Transverse colon (tissue), 3 donors: ENCODE measurements around the gene HOXA10.

Experiments
- CTCF ChIP-seq, 5 experiments: fragments of 200-600 bp in 3 of 5; fragments of 450-650 bp in 2 of 5; sonication (generic) in 3 of 5; IDR thresholded peaks; 1 replicate in 2 of 5; 2 replicates in 3 of 5; pipeline ENCODE4 v1.5.1; 2016 to 2017; ENCODE audit warnings: antibody characterized with exemption in 5 of 5, inconsistent platforms in 3 of 5, mild to moderate bottlenecking in 2 of 5, moderate library complexity in 1 of 5
- EP300 ChIP-seq: sonication (generic); formaldehyde crosslinking; IDR thresholded peaks from one replicate; pipeline ENCODE4 v1.6.1; 2017; ENCODE audit warnings: antibody characterized with exemption, low read depth
- POLR2A ChIP-seq: fragments of 450-650 bp; IDR thresholded peaks from one replicate; pipeline ENCODE4 v1.6.1; 2016; ENCODE audit warnings: antibody characterized with exemption, mild to moderate bottlenecking, moderate library complexity

GRCh38 chr7:27164367-27165088 is 9.6 kb downstream of the HOXA10 start:
- TF ChIP-seq POLR2A (no peak), CTCF (IDR thresholded peaks at IDR 0.05) (peak; percentile 15 to 38 (median 27)), EP300 (no peak)
